CMK (cell line): ENCODE data around the gene FSTL4.

Source experiments
- DNase-seq: peaks from one replicate; pipeline ENCODE4 v3.0.0-alpha.2; 2010; ENCODE audit warnings: low read depth

The FSTL4 gene

DNA sequence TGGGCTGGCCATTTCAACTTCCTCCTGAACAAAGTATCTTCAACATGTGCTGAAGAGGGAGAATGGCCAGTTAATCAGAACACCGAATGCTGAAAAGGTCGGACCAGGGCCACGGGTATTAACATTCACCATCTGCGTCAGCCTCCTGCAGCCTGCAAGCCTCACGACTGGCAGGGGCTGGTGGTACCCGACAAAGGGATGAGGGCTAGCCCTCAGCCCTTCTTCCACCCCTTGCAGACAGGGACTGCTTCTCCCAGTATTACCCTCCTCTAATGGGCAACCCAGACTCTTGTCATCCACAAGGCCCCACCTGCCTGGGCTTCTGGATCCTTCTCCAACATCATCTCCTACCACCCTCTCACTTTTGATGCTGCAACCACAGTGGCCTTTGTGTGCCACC lies 246.6 kb downstream of the FSTL4 start:
- DNase-seq, result no peak

DNA sequence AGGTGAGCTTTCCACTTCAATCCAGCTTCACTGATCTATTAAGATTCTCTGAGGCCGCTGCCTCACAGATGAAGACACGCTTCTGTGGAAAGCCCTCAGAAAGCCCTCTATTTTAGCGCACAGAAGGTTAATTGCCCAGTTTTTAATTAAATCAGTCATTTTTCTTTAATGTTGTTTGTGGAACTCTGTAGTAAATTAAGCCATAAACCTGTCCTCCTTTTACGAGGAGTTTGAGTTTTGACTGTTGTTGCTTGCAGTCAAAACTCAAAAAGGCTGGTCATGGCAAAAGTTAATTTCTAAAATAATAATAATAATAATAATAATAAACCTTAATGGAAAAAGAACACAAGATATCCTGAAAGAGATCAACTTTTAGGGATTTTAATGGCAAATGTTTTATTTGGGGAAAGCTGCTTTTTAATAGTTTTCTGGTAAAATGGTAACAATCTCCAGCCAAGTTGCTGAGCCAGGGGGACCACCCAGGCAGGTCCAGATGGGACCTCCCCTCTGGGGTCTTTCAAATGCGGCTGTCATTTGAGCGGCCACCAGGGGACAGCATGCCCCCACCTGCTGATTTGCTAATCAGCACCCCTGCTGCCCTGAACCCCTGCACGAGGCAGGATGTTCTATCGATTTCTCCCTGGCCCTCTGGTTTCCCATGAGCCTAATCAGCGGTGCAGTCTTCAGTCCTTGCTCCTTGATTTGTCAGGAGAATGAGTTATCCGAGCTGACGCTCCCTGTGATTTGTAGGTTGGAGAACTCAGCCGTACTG lies 247.2 kb downstream of the FSTL4 start:
- DNase-seq, result no peak

DNA sequence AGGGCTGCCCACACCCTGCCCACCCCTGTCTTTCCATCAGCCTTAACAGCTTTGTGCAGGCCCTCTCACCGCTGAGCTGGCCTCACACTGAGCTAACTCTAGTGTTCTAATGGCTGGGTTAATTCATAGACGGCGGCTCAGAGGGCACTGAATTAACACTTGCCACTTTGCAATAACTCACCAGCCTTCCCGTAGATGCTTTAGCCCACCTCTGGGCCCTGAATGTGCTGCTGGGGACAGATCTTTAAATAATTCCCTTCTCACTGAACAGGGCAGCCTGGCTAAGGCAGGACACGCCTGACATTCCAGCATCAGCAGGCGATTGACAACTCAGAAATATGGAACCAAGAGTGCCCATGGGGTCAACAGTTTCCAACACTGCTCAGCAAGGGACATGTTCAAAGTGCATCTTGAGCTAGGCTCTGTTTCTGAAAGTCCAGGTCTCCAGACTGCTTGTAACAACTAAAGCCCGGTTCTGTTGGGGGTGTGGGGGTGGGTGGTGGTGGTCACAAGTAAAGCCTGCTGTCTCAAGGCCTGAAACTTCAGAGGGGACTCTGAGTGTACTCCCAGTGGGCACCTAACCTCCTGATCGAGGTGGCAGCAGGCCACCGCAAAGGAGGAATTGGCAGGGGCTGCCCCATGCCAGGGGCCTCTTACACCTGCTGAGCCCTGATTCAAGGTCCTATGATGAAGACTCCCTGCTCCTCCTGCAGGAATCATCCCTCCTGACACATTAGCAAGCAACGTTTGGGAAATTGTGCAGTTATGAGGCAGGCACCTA lies 248.3 kb downstream of the FSTL4 start:
- no peak for DNase-seq

DNA sequence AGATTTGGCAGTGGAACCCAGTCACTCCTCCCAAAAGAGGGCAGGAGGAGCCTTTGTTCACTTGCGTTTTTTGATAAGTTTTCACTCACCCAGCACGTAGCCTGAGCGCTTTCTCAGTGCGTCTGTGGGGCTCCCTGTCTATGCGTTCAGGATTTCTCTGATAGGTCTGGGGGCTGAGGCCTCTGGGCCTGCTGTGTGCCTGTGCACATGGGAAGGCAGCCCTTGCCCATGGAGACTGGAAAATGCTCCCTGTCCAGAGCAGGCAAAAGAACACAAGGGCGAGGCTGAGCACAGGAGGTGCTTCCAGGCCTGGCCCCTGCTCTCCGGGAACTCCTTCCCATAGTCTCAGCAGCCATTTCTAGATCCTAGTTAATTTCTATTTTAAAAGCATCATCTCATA lies 249.9 kb downstream of the FSTL4 start:
- DNase-seq, result no peak

DNA sequence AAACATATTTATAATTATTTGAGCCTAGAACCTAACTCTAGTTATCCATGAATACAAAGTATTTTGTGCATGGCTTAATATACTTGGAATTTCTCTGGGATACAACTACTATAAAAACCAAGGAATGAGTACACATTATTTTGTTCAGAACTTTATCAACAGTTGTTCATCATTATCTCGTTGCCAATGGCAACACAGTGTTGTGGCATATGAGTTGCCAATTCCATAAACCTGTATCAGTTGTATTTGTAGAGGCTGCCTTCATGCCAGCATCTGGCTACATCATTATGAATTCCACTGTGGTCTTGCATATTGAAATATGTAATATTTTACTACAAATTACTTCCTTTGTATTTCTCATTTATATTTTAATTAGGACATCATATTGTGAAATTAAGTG lies 250.4 kb downstream of the FSTL4 start:
- DNase-seq, result no peak

DNA sequence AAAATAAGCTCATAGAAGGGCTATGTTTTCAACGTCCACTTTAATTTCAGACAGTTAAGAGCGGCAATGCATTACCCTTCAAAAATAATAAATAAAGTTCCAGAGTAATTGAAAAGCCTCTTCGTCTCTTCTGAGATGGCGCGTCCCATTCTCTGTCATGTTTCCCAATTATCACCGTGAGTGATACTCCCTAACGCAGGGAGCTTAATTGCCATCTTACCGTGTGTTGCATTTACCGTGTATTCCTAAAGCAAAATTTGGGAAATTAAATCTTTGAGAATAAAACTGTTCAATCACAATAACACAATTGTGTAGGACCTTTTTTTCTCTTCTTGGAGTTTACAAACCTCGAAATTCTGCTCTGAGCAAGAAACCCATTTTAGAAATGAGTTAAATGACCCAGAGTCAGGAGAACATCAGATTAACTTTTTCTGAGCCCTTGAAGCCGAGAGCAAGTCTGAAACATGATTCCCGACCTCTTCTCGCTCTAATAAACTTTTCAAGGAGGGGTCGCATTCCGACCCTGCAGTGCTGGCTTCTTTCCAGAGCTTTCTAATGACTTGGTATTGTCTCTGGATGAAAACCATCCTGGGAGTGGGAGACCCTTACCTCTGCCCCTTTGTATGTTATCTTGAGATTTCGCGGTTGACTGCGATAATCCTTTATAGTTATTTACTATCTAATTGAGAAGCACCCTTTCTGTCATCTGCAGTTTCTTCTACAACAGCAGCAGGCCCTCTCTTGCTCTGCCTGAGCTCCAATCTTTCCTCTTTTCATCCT lies 251.5 kb downstream of the FSTL4 start:
- no peak for DNase-seq

DNA sequence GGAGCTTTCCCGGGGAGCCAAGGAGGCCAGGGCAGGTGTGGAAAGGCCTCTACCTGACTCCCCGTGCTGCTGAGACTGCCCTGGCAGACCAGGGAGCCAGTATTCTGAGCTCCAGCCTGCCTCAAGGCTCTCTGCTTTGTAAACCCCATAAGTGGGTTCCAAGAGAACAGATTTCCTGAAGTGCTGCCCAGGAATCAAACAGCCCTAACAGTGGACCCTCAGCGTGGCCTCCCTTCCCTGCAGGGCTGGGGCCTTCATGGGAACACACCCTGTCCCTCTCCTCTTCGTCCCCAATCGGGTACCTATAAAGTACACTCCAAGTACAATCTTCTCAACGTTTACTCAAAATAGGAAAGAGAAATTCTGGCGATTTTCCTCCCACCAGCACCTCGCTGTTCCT lies 252.5 kb downstream of the FSTL4 start:
- DNase-seq, result no peak

DNA sequence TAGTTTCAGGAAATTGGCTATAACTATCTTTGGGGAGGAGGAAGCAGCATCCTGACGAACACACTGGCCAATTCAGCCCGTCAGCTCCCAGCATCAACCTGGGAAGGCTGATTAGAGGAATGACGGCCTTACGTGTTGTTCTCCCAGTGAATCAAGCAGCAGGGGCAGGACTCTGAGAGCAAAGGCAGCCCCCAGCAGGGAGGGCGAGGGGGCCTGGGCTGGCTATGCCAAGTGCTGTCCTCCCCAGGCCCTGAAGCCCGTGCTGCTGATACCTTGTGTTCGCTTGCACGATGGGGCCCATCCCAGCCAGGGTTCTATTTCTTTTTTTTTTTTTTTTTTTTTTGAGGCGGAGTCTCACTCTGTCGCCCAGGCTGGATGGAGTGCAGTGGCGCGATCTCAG lies 254.1 kb downstream of the FSTL4 start:
- DNase-seq, result no peak

DNA sequence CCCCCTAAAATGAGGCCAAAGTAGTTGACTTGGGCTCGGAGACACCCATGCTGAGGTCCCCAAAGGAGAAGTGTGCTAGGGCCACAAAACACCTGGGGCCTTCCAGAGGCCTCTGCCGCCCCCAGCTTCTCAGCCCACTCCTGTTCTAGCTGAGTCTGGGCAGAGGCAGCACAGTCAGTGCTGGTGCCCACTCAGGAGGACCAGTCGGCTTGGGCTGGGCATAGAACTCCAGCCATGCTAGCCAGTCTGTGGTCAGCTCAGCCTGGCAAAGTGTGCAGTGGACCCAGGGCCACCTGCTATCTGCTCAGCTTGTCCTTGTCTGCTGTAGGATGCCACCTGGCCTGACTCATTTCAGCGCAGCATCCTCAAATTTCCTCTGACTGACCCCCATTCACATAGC lies 254.6 kb downstream of the FSTL4 start:
- DNase-seq, result no peak

DNA sequence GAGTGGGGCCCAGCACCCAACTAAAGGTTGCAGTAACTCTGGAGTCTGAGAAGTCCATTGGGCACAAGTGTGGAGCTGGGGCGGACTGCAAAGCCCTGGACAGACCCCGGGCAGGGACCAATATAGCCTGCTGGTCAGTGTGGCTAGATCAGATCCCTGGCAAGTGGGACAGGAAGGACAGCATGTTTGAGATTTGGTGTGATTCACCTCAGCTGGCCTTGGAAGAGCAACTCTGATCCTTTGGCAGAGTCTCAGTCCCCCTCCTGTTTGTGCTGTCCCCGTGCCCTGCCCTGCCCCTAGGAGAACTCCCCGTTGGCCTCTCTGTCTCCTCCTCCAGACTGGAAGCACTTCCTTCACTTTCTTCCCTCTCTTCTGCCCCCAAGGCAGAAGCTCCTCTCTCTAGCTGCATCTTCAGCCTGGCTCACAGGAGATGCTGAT lies 255.3 kb downstream of the FSTL4 start:
- DNase-seq, result no peak

DNA sequence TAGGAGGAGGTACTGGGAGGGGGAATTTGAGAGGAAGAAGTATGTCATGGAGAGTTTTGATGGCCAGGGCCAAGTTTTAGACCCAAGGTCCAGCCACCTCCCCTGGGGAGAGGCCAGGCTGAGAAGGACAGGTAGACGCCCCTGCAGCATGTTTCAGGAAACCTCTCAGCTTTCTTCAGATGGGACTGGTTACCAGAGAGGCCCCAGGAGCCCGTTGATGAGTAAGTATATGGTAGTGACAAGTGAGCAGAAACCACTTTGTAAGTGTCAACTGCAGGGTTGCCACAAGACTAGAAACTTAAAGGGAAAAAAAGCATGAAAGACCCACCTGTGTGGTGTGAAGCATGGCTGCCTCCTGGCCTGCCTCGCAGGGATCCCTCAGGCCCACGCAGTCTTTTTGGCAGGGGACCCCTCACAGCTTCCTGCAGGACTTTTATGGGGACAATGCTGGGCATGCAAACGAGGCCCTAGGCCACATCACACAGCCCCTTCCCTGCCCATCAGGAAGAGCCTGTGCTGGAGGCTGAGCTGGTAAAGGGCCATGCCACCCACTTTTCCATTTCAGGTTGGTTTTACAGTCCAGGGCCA lies 255.9 kb downstream of the FSTL4 start:
- DNase-seq, result no peak

DNA sequence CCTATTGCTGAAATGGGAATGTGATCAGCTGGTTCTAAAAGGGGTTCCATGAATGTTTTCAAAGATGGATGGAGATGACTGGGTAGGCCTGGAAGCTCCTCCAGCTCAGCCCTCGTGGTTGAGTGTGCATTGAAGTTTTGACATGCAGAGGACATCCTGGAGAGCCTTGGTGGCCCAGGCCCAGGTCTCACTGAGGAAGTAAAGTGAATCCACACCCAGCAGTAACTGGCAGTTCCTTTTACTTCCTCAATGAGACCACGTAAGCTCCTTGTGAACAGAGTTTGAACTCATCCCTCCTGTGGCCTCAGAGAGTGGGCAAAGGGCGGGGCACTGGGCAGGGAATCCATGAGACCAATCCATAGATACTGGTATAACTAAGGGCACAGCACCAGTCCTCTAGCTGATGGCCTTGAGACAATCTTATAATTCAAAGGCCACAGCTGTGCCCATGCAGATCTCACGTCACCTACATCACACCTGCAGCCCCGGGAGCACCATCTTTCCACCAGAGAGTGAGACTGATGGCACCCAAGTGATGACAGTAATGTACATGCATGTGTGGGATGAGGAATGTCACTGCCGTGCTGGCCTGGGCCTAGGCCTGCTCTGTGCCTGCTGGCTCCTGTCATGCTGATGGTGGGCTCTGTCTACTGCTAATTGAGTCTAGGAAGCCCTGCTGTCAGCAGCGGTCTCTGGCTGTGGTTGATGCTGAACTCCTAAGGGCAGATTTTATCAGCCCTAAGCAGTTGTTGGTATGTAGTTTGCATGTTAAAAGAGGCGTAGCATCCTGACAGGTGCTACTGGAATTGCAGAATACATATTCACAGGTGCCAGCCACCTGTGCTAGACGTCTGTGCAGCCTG lies 257.8 kb downstream of the FSTL4 start:
- no peak for DNase-seq

DNA sequence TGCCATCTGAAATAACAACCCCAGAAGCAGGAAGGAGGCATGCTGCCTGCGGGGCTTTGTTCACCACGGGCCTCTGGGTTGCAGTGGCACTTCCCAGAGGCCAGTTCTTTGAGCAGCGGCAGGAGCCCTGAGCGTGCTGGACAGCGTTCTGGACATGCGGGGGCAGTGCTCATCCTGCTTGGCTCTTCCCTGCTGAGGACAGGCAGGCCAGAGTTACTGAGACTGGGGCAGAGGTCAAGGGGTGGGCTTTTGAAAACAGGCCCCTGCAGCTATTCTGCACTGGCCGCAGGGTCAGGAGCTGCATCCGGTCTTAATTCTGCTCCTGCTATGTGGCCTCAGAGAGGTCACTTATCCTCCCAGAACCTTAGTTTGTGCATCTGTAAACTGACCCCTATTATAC lies 258.6 kb downstream of the FSTL4 start:
- no peak for DNase-seq

DNA sequence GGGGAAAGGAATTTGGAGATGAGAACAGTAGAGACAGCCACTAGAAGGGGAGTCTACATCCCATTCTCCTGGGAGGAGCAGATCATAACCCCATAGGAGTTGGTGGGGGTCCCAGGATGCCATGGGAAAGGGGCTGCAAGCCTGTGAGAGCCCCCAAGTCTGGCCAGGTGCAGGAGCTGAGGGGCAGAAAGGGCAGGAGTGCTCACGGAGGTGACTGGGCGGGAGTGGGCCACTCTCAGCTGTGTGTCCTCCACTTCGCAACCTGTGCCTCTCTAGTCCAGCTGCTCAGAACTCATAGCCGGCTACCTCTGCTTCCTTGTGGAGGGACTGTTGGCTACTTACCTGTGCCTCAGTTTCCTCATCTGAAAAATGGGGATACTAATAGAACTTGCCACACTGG lies 263.9 kb downstream of the FSTL4 start:
- no peak for DNase-seq

DNA sequence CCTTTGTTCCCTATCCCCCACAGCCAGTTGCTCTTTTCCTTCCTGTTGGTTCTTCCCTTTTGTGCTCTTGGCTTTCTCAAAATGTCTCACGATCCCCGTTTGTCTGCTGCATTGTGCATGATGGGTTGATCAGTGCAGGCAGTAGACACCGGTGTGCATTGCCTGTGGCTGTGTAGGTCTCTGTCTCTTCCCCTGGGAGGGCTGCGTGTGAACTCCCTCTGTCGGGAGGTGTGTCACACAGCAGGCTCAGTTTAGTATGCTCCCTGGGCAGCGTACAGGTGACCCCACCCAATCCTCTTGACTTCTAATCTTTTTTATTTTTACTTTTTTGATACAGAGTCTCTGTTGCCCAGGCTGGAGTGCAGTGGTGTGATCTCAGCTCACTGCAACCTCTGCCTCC lies 265.3 kb downstream of the FSTL4 start:
- DNase-seq, result no peak

DNA sequence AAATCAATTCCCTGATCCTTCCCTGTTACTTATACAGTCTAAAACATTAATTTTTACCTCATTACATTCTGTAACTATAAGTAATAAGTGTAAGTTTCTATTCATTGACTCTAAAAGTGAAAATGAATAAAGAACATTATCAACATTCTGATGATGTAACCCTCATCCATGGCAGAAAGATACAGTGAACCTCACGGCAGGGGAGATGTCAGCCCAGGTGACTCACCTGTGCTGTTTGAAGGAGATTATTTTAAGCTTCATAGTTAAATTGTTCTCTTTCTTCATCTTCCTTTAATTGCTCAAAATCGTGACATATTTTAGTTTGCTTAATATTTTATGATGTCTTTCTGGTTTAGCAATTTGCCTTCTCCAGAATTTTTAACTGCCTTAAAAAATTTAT lies 268.1 kb downstream of the FSTL4 start:
- no peak for DNase-seq

DNA sequence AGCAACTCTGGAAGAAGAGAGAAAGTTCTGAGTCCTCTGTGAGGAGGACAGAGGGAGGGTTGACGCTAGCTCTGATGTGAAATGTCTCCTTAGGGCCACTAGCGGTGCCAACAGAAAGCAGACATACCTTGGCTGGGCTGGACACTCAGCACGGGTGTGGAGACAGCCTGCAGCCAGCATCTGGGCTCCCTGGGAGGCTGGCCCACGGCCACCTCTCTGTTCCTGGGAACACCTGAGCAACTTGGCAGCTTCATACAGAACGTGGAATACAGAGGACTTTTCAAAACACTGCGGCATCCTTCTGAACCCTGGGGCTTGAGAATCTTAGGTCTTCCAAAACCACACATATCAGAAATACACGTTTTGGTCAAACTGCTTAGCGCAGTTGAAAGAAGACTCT lies 269.1 kb downstream of the FSTL4 start:
- no peak for DNase-seq

DNA sequence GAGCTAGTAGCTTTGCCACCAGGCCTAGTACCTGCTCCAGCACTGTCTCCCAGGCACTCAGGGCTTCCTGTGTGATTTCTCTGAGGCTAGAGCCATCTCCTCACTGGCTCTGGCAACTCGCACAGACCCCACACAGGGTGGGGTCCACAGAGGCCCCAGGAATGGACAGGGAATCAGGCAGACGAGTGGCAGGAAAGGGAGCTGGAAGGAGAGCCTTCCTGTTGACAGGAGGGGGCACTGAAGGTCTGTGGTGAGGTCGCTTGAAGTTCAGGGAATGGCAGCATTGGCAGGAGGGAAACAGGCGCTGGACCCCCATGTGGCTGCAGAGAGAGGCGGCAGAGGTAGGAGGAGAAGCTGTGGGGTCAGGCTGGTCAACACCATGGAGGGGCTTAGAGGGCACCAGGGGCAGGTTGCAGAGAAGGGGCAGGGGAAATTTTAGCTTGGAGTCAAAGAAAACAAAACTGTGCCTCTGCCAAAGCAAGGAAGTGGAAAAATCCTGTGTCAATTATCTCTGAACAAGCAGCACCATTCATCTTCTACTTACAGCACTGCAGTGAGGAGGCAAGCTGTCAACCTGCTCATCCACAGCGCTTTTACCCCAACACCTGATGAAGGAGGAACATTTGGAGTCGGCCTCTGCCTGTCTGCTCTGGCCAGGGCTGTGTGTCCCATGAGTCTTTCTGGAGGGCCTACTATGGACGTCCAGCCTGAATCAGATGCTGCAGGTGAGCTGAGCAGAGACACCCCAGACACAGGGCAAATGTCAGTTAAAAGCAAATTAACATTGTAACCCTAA lies 270.2 kb downstream of the FSTL4 start:
- no peak for DNase-seq

DNA sequence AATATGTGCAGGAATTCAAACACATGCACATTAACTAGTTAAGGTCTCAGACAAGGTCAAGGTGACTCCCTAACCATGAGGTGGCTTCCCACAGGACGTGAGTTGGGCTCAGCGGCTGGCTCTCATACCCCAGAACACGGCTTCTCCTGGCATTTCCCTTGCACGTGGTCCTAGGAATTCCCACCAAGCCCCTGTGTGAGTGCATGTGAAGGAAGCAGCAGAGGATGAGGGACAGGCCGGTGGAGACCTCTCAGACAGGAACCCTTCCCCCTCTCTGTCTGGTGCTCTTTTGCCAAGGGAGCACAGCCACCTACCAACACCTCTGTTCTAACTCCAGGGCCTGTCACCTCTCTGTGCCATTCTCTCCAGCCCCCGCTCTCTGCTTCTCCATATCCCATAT lies 271.0 kb downstream of the FSTL4 start:
- DNase-seq, result no peak

DNA sequence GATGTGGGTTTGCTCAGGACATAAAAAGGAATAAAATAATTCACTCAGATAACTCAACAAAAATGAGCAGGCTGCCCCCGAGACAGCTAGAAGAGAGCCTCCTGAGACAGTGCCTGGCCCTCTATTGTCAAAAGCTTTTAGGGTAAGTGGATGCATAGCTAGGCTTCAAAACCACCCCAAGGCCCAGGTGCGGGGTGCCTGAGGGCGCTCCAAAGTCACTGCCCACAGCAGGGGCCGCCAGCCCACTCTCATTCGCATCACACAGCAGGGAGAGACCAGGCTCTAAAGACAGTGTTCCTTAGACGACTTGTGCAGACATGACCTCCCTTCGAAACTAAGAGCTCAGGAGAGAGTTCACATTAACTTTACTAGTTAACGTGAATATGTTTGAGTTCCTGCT lies 271.5 kb downstream of the FSTL4 start:
- DNase-seq, result no peak
